Endothelial cell (in vitro differentiated cells): ENCODE data around the gene AADACL4. TPM values are rescaled to one million over a fixed set of nuclear protein-coding genes. Genes with fewer than 3 reads are reported as not detected.

ENCODE experiments used
- DNase-seq: peaks from one replicate; pipeline ENCODE4 v3.0.0; 2021; ENCODE audit warnings: low spot score
- H3K27ac Mint-ChIP-seq: one replicate; pipeline ENCODE4 v1.8.0; 2021; ENCODE audit warnings: mixed read lengths, inconsistent platforms; ENCODE audit not compliant: unreplicated experiment
- H3K27me3 Mint-ChIP-seq: one replicate; pipeline ENCODE4 v1.8.0; 2021; ENCODE audit warnings: mild to moderate bottlenecking, moderate library complexity, mixed read lengths, inconsistent platforms; ENCODE audit not compliant: unreplicated experiment
- H3K36me3 Mint-ChIP-seq: one replicate; pipeline ENCODE4 v1.8.0; 2021; ENCODE audit warnings: mild to moderate bottlenecking, low read depth, mixed read lengths, inconsistent platforms; ENCODE audit not compliant: unreplicated experiment
- H3K4me1 Mint-ChIP-seq: one replicate; pipeline ENCODE4 v1.8.0; 2021; ENCODE audit warnings: mild to moderate bottlenecking, mixed read lengths, inconsistent platforms; ENCODE audit not compliant: unreplicated experiment
- H3K4me3 Mint-ChIP-seq: one replicate; pipeline ENCODE4 v1.8.0; 2021; ENCODE audit warnings: mild to moderate bottlenecking, mixed read lengths, inconsistent platforms; ENCODE audit not compliant: unreplicated experiment
- H3K9me3 Mint-ChIP-seq: one replicate; pipeline ENCODE4 v1.8.0; 2021; ENCODE audit warnings: mixed read lengths, inconsistent platforms; ENCODE audit not compliant: unreplicated experiment
- total RNA-seq: library from RNA; stranded (reverse); fragmentation: NEBNext Ultra II Directional; extraction: Animal tissue kit (Norgen Biotek cat#: 25700); gene quantifications from one replicate; pipeline ENCODE4 v1.2.1, GENCODE V29; 2021; ENCODE audit not compliant: unreplicated experiment
- TF ChIP-seq, protein P1 (sequence below): fragments of 200-600 bp; sonication (generic); IDR thresholded peaks from one replicate; pipeline ENCODE4 v1.5.0; 2021; ENCODE audit warnings: antibody characterized with exemption; ENCODE audit not compliant: unreplicated experiment

Gene AADACL4
- total RNA-seq, 1 donor from 2014 or later = not detected

DNA sequence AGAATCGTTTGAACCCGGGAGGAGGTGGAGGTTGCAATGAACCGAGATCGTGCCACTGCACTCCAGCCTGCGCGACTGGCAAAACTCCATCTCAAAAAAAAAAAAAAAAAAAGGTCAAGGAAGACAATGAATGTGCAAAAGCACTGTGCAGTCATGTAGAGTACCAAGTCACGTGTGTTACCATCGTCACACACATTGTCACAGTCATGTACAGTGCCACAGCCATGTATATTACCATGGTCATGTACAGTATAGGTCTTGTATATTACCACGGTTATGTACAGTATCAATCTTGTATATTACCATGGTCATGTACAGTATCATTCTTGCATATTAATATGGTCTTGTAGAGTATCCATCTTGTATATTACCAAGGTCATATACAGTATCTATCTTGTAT, 38.9 kb upstream of the AADACL4 start:
- H3K36me3 Mint-ChIP-seq = peaks cover 4% of the 10 kb centered on the region
- no peak overlapping the region for H3K27ac Mint-ChIP-seq
- H3K9me3 Mint-ChIP-seq = no peaks in the 10 kb centered on the region
- H3K27me3 Mint-ChIP-seq = peaks cover 3% of the 10 kb centered on the region
- H3K4me1 Mint-ChIP-seq = peaks cover 22% of the 10 kb centered on the region
- no peak overlapping the region for H3K4me3 Mint-ChIP-seq
- DNase-seq = no peak
- TF ChIP-seq, protein P1, sequence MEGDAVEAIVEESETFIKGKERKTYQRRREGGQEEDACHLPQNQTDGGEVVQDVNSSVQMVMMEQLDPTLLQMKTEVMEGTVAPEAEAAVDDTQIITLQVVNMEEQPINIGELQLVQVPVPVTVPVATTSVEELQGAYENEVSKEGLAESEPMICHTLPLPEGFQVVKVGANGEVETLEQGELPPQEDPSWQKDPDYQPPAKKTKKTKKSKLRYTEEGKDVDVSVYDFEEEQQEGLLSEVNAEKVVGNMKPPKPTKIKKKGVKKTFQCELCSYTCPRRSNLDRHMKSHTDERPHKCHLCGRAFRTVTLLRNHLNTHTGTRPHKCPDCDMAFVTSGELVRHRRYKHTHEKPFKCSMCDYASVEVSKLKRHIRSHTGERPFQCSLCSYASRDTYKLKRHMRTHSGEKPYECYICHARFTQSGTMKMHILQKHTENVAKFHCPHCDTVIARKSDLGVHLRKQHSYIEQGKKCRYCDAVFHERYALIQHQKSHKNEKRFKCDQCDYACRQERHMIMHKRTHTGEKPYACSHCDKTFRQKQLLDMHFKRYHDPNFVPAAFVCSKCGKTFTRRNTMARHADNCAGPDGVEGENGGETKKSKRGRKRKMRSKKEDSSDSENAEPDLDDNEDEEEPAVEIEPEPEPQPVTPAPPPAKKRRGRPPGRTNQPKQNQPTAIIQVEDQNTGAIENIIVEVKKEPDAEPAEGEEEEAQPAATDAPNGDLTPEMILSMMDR = no peak

DNA sequence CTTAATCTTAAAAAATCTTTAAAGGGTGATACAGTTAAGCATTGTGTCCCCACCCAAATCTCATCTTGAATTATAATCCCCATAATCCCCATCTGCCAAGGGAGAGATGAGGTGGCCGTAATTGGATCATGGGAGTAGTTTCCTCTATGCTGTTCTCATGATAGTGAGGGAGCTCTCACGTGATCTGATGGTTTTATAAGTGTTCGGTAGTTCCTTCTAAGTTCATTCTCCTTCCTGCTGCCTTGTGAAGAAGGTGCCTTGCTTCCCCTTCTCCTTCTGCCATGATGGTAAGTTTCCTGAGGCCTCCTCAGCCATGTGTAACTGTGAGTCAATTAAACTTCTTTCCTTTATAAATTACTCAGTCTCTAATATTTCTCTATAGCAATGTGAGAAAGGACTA, 36.6 kb upstream of the AADACL4 start:
- Mint-ChIP-seq H3K27ac (no peak overlapping the region), H3K9me3 (no peaks in the 10 kb centered on the region), H3K36me3 (peaks cover 13% of the 10 kb centered on the region), H3K4me1 (peaks cover 19% of the 10 kb centered on the region), H3K4me3 (no peak overlapping the region), H3K27me3 (peaks cover 12% of the 10 kb centered on the region)
- no peak for DNase-seq
- TF ChIP-seq, protein P1 = no peak

DNA sequence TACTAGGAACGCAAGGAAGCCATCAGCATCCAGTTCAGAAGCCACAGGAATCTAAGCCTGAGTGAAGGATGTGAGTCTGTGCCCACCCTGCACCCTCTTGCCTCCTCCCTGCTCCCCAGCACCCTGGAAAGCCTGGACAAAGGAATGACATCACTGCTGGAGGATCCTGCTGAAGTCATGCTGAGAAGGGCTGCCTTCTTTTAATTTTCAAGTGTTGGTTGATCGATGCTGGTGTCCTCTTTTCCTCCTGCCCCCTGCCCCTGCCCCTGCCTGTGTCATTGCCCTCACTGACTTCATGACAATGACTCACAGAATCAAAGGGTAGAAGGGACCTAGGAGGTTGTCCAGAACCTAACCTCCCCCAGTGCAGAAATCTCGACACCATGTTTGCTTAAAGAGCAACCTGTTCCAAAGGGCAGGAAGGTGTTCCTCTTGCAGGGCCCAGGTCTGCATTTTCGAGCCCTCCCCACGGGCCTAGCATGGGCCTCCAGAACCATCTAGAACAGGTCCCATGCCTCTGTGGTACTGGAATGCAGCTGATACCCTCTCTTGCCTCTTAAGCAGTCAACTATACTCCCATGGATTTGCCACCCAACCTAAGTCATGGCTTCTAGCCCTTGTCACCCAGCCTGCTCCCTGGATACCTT, 35.5 kb upstream of the AADACL4 start:
- TF ChIP-seq, protein P1 = no peak
- Mint-ChIP-seq H3K36me3 (peaks cover 15% of the 10 kb centered on the region), H3K4me1 (peaks cover 15% of the 10 kb centered on the region), H3K9me3 (no peaks in the 10 kb centered on the region), H3K4me3 (no peak overlapping the region), H3K27me3 (peaks cover 16% of the 10 kb centered on the region), H3K27ac (no peak overlapping the region)
- no peak for DNase-seq

DNA sequence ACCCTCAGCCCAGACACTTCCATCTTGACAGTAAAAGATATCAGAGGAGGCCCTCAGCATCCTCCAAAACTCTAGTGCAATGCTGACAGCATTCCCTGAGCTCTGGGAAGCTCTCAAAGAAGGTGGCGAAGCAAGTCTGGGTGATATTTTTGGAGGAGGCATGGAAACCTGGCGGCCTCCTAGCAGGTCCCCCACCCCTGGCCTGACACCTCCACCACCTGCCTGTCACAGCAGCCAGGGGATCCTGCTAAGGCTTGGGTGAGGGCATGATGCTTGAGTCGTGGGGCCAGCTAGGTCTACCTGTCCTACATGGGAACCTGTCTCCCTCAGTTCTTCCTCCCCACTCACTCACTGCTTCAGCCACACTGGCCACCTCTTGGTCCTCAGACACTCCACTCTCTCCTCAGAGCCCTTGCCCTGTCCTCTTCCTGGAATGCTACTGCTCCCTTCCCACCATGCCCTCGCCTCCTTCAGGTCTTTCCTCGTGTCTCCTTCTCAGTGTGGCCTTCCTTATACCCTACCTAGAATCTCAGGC, 34.3 kb upstream of the AADACL4 start:
- Mint-ChIP-seq H3K9me3 (no peaks in the 10 kb centered on the region), H3K27me3 (peaks cover 16% of the 10 kb centered on the region), H3K36me3 (peaks cover 15% of the 10 kb centered on the region), H3K27ac (no peak overlapping the region), H3K4me3 (no peak overlapping the region), H3K4me1 (peaks cover 6% of the 10 kb centered on the region)
- TF ChIP-seq, protein P1 = no peak
- DNase-seq = no peak

DNA sequence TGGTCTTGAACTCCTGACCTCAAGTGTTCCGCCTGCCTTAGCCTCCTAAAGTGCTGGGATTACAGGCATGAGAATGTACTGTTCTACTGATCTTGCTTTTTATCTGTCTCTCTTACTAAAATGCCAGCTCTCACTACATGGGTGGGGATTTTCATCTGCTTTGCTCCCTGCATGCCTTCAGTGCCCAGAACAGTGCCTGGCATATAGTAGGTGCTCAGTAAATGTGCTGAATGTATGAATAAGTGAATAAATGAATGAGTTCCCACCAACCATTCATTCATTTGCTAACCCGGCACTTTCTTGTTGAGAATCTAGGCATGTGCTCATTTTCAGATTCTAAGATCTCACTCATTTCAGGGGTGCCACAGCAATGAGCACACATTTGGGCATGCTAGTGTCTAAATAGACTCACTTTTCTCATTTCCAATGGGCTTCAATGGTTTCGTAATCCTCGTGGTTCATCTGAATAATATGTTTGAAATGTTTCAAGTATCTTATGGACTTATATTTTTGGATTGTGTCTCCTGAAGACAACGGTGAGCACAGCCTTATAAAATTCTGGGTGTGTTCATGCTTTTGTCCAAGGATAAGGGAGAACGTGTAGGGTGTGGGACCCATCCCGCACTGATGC, 33.5 kb upstream of the AADACL4 start:
- H3K36me3 Mint-ChIP-seq = peaks cover 15% of the 10 kb centered on the region
- no peak overlapping the region for H3K27ac Mint-ChIP-seq
- TF ChIP-seq, protein P1 = no peak
- H3K4me1 Mint-ChIP-seq = peaks cover 9% of the 10 kb centered on the region
- H3K4me3 Mint-ChIP-seq = no peak overlapping the region
- no peak for DNase-seq
- H3K9me3 Mint-ChIP-seq = no peaks in the 10 kb centered on the region
- peaks cover 17% of the 10 kb centered on the region for H3K27me3 Mint-ChIP-seq
